Stimulated activated CD8-positive, alpha-beta memory T cell treated with anti-CD3 and anti-CD28 coated beads, Interleukin-7, amount 100 ng/mL, for 24 hours (primary cell): ENCODE results near the gene SPDEF.

Experiments
- DNase-seq: peaks from one replicate; pipeline ENCODE4 v3.0.0-alpha.2; 2020; ENCODE audit warnings: low read depth

Gene SPDEF

GRCh38 chr6:34562861-34563512, 6.9 kb upstream of the SPDEF start:
- no peak for DNase-seq

GRCh38 chr6:34562350-34562749, 6.2 kb upstream of the SPDEF start:
- no peak for DNase-seq

- DNase-seq, result no peak
Measured at GRCh38 chr6:34561227-34561530, 5.0 kb upstream of the SPDEF start.

GRCh38 chr6:34560366-34561226, 4.5 kb upstream of the SPDEF start:
- DNase-seq, result no peak

- DNase-seq, result no peak
Measured at GRCh38 chr6:34559651-34560365, 3.7 kb upstream of the SPDEF start.

GRCh38 chr6:34558172-34558714, 2.1 kb upstream of the SPDEF start:
- DNase-seq, result no peak

GRCh38 chr6:34557228-34557627, 1.1 kb upstream of the SPDEF start:
- DNase-seq, result no peak

GRCh38 chr6:34556493-34556892, 364 bp upstream of the SPDEF start:
- no peak for DNase-seq

- DNase-seq, result no peak
Measured at GRCh38 chr6:34555328-34555727, 801 bp downstream of the SPDEF start.

- DNase-seq, result no peak
Measured at GRCh38 chr6:34555007-34555322, 1.2 kb downstream of the SPDEF start.

- DNase-seq, result no peak
Measured at GRCh38 chr6:34554291-34555006, 1.7 kb downstream of the SPDEF start.

GRCh38 chr6:34553750-34554149, 2.4 kb downstream of the SPDEF start:
- DNase-seq, result no peak

GRCh38 chr6:34553146-34553545, 3.0 kb downstream of the SPDEF start:
- no peak for DNase-seq

GRCh38 chr6:34552620-34553019, 3.5 kb downstream of the SPDEF start:
- DNase-seq, result no peak

- no peak for DNase-seq
Measured at GRCh38 chr6:34551720-34552119, 4.4 kb downstream of the SPDEF start.

- DNase-seq, result no peak
Measured at GRCh38 chr6:34549804-34550202, 6.3 kb downstream of the SPDEF start.

GRCh38 chr6:34549026-34549803, 6.9 kb downstream of the SPDEF start:
- no peak for DNase-seq

- DNase-seq, result no peak
Measured at GRCh38 chr6:34547701-34548644, 8.2 kb downstream of the SPDEF start.

GRCh38 chr6:34546551-34547321, 9.4 kb downstream of the SPDEF start:
- no peak for DNase-seq
